UCSD-AML1 (cell line): ENCODE data around the gene ANKIB1.
A peak's percentile ranks its signal among the peaks of the same experiment; 100 is the strongest.
"Not testable (repeated sequence)": the region's sequence is repeated elsewhere in the genome, so short reads cannot be mapped to it uniquely, and the experiment has no call there.

ENCODE experiments used
- DNase-seq: peaks from one replicate; lab custom pipeline; 2025; ENCODE audit not compliant: unreplicated experiment; lab: John Stamatoyannopoulos, UW

Gene ANKIB1

GRCh38 chr7:92402920-92403759 lies 157.4 kb downstream of the ANKIB1 start:
- no peak for DNase-seq

GRCh38 chr7:92403760-92404074 lies 157.9 kb downstream of the ANKIB1 start:
- DNase-seq, result no peak

GRCh38 chr7:92404170-92404614 lies 158.4 kb downstream of the ANKIB1 start:
- no peak for DNase-seq

- no peak for DNase-seq
Measured at GRCh38 chr7:92409357-92409756, 163.6 kb downstream of the ANKIB1 start.

- DNase-seq, result not testable (repeated sequence)
Measured at GRCh38 chr7:92410162-92410561, 164.4 kb downstream of the ANKIB1 start.

GRCh38 chr7:92412745-92413144 lies 167.0 kb downstream of the ANKIB1 start:
- no peak for DNase-seq

GRCh38 chr7:92413550-92413949 lies 167.8 kb downstream of the ANKIB1 start:
- DNase-seq, result no peak

- DNase-seq, result no peak
Measured at GRCh38 chr7:92415225-92415624, 169.5 kb downstream of the ANKIB1 start.

- DNase-seq, result peak; percentile 6
Measured at GRCh38 chr7:92417913-92418312, 172.1 kb downstream of the ANKIB1 start.

GRCh38 chr7:92421676-92422435 lies 176.1 kb downstream of the ANKIB1 start:
- DNase-seq, result peak; percentile 15

GRCh38 chr7:92422926-92423325 lies 177.2 kb downstream of the ANKIB1 start:
- DNase-seq, result no peak

- DNase-seq, result no peak
Measured at GRCh38 chr7:92423710-92424131, 177.9 kb downstream of the ANKIB1 start.

GRCh38 chr7:92425311-92425947 lies 179.7 kb downstream of the ANKIB1 start:
- DNase-seq, result peak; percentile 34

- DNase-seq, result no peak
Measured at GRCh38 chr7:92427193-92427592, 181.4 kb downstream of the ANKIB1 start.

- no peak for DNase-seq
Measured at GRCh38 chr7:92432299-92432946, 186.6 kb downstream of the ANKIB1 start.

- no peak for DNase-seq
Measured at GRCh38 chr7:92433019-92433418, 187.2 kb downstream of the ANKIB1 start.

GRCh38 chr7:92435542-92435941 lies 189.8 kb downstream of the ANKIB1 start:
- no peak for DNase-seq

GRCh38 chr7:92436612-92437445 lies 191.1 kb downstream of the ANKIB1 start:
- DNase-seq, result no peak

- DNase-seq, result no peak
Measured at GRCh38 chr7:92437956-92438491, 192.2 kb downstream of the ANKIB1 start.

GRCh38 chr7:92442720-92443119 lies 196.9 kb downstream of the ANKIB1 start:
- DNase-seq, result not testable (repeated sequence)
